HuH-7.5 (cell line): ENCODE results near the gene NPHP1.
"Not testable (repeated sequence)": the region's sequence is repeated elsewhere in the genome, so short reads cannot be mapped to it uniquely, and the experiment has no call there.

ENCODE experiments used
- DNase-seq: peaks from one replicate; pipeline ENCODE4 v3.0.0; 2011; ENCODE audit warnings: low spot score

Gene NPHP1

DNA sequence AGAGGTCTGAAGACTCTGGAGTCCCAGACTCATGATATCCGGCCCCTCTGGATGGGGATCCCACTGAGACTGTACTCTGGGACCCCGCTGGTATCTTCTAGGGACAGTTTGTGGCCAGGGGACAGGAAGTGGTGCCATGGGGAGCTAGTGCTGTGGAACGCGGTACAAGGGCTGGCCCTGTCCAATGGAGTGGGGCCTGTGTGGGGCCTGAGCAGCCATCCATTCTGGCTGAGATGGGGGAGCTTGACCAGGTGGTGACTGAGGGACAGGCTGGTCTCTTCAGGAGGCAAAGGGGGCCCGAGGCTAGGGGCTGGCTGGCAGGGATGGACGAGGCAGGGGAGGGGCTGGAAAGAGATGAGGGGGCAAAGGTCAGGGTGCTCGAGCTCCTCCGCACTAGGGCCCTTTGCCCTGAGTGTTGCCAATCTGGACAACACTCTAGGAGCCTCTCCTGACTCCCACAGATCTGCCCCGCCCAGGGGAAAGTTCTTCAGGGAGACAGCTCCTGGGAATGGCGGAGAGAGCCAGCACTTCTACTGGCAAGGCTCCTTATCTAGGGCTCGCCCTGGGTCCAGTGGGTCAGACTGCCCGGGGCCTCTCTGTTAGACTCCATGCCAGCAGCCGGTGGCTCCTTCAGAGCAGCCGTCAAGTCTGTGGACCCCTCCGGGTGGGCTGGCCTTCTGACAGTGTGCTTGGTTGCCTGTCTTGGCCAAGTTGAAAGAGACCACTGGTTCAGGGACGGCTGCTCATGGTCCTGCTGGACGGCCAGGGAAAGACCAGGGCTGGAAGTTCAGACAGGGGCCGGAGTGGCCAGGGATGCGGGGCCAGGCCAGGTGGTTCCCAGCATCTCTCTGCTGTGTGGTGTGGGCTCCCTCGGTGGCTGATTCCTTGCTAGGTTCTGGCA, 101.5 kb downstream of the NPHP1 start:
- DNase-seq, result no peak

DNA sequence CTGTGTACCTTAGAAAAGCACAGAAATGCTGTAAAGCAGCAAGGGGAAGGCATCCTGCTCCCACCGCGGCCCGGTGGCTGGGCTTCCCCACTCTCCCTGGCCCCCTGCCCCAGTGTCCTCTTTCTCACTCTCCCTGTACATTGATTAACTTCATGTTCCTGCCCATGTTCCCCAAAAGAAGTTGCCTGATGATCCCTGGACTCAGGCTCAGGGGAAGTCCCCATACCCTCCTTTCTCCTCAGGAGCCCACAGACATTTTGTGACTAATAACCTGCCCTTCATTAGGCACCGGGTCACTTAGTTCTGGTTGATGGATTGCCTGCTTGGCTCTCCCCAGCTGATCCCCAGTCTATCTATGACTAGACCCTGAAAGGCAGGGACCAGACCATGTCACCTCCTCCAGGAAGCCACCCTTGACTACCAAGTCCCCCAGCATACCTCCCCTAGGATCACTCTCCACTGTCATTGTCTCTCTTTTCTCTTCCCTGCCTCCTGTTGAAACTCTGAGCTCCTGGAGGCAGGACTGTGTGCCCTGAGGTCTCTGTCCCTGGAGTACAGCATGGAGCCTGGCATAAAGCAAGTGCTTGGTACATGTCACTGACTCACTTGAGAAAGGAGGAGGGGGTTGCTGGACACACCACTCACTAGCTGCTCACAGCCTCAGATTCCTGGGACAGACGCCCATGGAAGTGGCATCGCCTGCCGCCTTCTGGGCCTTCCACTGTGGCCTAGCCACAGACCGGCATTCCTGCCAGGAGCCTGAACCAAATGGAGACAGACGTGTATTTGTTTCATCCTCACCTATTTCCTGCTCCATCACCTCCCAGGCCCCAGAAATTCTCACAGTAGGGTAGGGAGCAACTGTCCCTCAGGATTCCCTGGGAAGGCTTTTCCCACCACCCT, 102.7 kb downstream of the NPHP1 start:
- DNase-seq, result no peak

DNA sequence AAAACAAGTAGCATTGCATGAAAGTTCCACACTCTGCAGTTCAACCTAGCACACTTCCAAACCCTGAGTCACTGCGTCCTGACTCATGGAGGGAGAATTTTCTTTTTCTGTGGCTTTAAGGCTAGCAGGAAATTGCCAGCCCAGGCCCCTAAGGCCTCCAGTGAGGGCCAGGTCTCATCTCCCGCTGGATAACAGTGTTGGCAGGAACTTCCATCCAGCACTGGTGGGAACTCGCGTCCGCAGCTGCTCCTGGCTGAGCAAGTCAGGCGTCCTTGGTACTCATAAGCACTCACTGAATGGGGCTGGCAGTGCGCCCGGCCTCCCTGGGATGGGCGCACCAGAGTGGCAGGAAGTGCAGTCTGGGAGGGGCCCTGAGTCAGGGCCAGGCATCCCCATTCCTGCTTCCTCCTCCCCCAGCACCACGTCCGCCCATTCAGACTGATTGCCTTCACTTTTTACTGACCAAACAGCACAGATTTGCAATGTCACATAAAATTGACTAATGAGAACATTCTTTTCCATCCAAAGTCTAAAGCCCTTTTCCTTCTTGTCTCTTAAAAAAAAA, 103.5 kb downstream of the NPHP1 start:
- no peak for DNase-seq

DNA sequence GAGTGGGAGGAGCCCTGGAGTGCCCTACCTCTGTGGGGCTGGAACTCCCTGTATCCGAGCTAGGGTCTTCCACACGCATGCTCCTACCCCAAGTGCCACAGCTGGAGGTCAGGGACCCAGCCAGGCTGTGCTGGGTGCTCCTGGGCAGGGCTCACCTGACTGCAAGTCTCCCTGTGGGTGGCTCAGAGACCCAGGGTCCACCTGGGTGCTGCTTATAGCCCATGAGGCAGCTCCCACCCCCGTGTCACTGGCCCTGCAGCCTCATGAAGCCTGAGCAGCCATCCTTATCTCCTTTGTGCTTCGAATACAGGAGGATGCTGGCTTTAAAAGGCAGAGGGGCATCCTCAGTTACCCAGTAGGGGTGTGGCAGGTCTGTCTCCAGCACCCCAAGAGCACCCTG, 103.9 kb downstream of the NPHP1 start:
- not testable (repeated sequence) for DNase-seq

GRCh38 chr2:110100480-110100879, 104.3 kb downstream of the NPHP1 start:
- no peak for DNase-seq

DNA sequence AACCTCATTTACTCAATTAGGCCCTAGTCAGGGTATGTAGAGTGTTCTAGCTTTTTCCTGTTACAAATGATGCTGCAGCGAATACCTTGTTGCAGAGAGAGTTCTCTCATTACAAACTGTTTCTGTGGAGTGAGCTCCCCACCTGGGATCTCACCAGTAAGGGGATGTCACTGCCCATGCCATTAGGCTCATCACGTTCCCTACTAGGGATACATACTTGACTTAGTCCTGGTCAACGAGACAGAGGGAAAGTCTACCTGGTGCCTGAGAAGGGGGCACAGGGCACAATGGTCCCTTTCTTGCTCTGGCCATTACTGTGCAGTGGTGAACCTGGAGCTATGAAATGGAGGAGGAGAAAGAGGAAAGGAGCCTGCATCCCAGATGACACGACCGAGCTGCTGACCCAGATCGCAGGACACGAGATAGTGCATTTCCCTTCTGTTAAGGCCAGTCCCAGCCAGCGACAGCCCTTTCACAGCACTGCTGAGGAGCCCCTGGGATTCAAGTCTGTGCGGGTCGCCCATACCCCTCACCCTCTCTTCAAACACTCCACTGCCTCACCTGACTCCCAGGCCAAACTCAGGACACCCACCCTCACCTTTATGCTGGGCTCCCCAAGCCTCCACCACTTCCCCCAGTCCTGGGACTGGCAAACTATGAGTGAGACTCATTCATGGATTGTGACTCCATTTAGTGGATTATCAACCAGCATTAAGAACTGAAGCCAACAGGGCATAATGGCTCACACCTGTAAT, 105.2 kb downstream of the NPHP1 start:
- DNase-seq, result no peak

GRCh38 chr2:110099038-110099425, 105.8 kb downstream of the NPHP1 start:
- no peak for DNase-seq

- DNase-seq, result no peak
These were observed 107.2 kb downstream of the NPHP1 start for GRCh38 chr2:110097506-110098220.

- DNase-seq, result no peak
These were observed 108.7 kb downstream of the NPHP1 start for GRCh38 chr2:110095994-110096633.

DNA sequence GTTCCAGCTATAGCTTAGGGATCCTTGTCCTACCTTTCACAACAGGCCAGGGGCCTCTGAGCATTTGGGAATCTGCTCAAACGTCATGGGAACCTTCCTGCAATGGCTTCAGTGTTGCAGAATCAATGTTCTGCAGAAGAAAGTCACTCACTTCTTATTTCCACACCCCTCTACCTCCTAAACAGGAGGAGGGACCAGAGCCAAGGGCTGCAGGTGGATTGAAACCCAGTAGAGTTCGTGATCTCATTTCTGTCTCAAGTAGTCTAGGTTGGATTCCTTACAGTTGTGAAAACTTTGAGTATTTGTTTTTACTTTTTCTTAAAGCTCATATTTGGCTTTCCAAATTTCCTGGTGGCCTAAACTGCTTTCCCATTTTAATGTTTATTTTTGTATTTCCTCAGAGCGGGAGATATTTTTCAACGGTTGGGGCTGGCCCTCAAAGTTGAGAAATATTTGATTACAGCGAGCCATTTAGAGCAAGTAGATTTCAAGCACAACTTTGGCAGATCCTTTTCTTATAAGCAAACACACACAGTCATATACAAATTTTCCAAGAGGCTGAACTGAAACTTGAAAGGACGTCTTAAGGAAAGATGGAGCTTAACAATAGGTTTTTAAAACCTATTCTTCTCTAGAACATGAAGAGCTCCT, 109.8 kb downstream of the NPHP1 start:
- not testable (repeated sequence) for DNase-seq

GRCh38 chr2:110093924-110094323, 110.9 kb downstream of the NPHP1 start:
- not testable (repeated sequence) for DNase-seq

GRCh38 chr2:110090164-110090563, 114.6 kb downstream of the NPHP1 start:
- DNase-seq, result not testable (repeated sequence)

DNA sequence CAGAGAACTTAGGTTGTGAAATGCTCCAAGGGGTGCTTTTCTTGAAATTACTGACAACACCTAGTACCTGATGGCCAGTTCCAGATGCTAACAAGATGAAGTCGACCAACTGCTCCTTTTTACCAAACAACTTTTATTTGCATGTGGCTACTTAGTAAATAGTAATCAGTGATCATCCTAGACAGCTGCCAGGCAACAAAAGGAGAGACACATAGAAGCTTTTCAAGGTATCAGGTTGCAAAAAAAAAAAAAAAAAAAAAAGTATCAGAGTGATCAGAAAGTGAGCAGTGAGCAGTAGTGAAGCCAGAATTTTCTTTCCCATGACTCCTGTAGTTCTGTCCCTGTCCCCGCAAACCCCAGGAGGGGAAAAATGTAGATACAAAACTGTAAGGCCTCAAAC, 121.1 kb downstream of the NPHP1 start:
- not testable (repeated sequence) for DNase-seq

- not testable (repeated sequence) for DNase-seq
These were observed 121.7 kb downstream of the NPHP1 start for GRCh38 chr2:110083162-110083561.

DNA sequence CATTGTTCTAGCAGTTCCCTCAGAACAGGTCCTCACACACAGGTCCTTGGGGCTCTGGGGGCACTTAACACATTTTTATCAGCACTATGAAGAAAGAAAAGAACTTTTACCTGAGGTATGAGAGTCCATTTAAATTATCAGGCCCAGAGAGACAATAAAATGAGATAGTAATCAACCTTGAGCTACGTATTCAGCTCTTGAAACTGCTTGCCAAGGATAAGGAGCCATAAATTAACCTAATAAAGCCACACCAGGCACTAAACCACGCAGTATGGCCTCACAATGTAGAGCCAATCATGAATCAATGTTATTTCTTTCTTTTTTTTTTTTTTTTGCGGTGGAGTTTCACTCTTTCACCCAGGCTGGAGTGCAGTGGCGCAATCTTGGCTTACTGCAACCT, 126.7 kb downstream of the NPHP1 start:
- not testable (repeated sequence) for DNase-seq

- DNase-seq, result not testable (repeated sequence)
These were observed 128.9 kb downstream of the NPHP1 start for GRCh38 chr2:110075896-110076295.
